Hepatocyte (in vitro differentiated cells): Measurements from ENCODE around the gene LRRC18.

Experiments used
- CTCF ChIP-seq: fragments of 200-600 bp; sonication (generic); IDR thresholded peaks from 2 replicates; pipeline ENCODE4 v1.5.1; 2016; ENCODE audit warnings: antibody characterized with exemption, mild to moderate bottlenecking; ENCODE audit not compliant: poor library complexity
- EZH2 ChIP-seq: fragments of 200-600 bp; sonication (generic); IDR thresholded peaks from 2 replicates; pipeline ENCODE4 v1.6.1; 2016; ENCODE audit warnings: antibody characterized with exemption, mild to moderate bottlenecking, borderline replicate concordance

GRCh38 chr10:48978318-48978717 is 38.7 kb upstream of the LRRC18 start:
- TF ChIP-seq CTCF (no peak), EZH2 (no peak)
